Activated CD8-positive, alpha-beta memory T cell treated with anti-CD3 and anti-CD28 coated beads, Interleukin-2, amount 50 U/mL, for 1 hour (primary cell): Measurements from ENCODE around the gene GNB1.

Experiments
- DNase-seq: peaks from one replicate; pipeline ENCODE4 v3.0.0-alpha.2; 2020; ENCODE audit errors: extremely low read depth

The GNB1 gene

DNA sequence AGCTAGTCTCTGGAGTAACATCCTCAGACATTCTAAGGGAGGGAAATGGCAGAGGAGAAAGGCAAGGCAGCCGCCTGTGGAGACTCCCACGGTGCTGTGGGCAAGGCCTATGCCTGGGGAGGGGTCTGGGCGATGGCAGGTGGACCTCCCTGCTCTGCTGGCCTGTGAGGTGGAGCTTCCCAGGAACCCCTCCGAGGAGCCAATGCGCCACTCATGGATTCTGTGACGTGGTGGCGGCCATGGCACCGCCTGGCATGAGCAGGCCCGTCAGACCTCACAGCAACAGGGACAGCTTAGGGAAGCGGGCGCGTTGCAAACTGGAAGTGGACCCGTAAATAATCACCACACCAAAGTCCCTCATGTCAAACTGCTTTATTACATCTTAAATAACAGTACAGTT, 106.0 kb downstream of the GNB1 start:
- no peak for DNase-seq

GRCh38 chr1:1783320-1783719, 107.6 kb downstream of the GNB1 start:
- no peak for DNase-seq

GRCh38 chr1:1782399-1783221, 108.3 kb downstream of the GNB1 start:
- no peak for DNase-seq

- no peak for DNase-seq
Observed at GRCh38 chr1:1781526-1781903, 109.4 kb downstream of the GNB1 start.

DNA sequence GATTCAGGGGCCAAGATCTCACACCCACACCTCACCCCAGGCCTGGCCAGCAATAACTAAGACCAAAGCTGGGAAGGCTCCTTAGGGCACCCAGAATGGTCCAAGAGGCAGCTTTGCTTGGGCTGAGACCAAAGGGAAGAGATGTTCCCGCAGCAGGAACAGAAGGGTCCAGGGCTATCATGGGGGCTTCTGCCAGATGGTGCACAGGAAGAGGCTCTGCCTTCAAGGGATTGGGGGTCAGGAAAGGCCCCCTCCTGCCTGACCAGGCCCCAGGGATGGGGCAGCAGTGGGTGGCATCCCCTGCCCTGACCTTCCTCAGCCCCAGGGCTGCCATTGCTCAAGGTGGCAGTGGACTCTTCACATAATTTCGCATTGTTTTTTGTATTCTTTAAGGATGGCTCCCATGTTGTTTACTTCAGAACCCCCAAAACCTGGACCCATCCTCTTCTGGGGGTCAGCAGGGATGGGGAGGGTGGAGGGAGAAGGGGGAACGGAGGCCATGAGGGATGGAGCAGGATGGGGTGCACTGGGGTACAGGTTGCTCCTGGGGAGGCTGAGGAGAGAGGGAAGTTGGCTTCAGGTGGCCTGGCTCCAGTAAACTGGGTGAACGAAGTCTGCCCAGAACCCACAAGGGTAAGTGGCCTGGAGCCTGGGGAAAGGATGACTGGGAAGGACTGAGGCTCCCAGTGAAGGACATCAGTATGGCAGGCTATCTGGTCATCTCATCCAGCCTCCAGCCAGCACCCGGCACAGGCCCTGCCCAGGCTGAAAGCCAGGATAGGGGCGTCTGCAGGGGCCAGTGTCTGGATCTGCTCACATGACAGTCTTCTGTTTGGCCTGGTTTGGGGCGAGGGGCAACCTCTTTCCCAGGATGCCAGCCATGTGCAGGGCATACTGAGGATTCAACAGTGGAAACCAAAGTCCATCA, 110.0 kb downstream of the GNB1 start:
- no peak for DNase-seq

DNA sequence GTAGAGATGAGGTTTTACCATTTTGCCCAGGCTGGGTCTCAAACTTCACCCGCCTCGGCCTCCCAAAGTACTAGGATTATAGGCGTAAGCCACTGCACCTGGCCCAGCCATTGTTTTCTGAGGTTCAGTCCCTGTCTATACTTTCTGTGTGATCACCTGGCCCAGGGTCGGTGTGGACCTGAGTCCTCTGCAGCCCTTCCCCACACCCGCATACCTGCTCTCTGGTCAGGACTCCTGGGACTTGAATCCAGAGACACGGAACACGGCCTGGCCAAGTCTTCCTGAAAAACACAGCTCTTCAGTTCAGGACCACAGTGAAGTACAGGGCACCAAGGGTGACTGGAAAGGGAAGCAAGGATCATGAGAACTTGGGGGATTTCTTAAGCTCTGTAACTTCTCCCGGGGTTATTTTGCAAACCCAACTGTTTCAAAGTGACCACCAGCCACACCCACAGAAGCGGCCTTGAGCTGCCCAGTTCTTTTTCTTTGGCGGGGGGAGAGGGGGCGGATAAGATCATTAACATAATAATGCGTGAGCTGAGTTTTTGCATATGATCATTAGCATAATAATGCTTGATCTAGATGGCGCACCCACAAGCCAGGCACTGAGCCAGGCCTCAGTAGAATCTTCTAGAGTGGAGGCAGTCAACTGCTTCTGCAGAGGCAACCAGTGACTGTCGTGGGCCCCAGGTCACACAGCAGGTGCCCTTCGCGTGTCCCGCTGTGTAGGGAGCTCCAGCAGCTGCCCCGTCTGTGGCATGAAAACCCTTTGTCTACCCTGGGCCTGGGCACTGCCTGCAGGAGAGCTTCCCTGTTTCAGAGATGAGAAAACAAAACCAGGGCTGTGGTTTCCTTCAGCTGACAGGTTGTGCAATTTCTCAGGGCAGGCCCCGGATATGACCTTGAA, 110.9 kb downstream of the GNB1 start:
- no peak for DNase-seq

DNA sequence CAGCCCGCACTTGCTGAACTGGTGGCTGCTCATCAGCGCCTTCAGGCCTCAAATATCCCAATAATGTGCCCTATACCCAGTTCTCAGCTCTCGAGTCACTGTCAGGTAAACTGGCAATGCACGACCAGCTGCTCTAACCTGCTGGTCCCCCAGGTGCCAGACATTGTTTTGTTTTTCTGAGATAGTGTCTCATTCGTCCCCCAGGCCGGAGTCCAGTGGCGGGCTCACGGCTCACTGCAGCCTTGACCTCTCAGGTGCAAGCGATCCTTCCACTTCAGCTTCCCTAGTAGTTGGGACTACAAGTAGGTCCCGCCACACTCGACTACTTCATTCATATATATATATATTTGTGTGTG, 111.6 kb downstream of the GNB1 start:
- DNase-seq, result no peak

DNA sequence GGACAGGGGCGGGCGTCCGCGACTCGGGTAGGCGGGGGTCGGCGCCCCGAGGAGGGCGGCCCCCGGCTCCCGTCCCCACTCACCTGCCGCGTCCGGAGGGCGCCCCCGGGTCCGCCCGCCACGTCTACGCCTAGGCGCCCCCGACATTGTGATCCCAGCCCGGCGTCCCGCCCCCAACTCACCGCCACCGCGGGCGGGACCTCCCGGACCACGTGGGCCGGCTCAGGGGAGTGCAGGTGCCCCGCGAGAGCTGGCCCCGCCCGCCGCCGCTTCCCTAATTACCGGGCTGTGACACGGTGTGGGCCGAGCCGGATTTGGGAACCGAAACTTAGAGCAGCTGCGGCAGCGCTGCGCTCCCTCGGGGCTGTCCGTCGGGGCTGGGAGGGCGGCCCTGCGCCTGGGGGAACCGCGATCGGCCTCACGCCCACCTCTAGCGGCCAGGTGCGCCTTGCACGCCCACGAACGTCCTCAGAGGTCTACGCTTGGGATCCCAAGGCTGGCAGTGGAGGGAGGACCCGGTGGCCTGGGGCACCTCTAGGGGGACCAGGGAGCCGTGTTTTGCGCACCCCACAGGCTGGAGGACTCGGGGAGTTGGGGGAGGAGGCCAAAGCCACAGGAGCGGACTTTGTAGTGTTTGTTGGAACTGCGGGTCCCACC, 112.1 kb downstream of the GNB1 start:
- DNase-seq, result peak; percentile 28

GRCh38 chr1:1777950-1778662, 112.8 kb downstream of the GNB1 start, which contains the start of gene NADK:
NADK (minus strand) TSS chr1:1778470; CDS start chr1:1765406, 13,064 bp downstream.
- no peak for DNase-seq

- no peak for DNase-seq
Observed at GRCh38 chr1:1777583-1777899, 113.3 kb downstream of the GNB1 start.

- no peak for DNase-seq
Observed at GRCh38 chr1:1776672-1777582, 114.0 kb downstream of the GNB1 start.

DNA sequence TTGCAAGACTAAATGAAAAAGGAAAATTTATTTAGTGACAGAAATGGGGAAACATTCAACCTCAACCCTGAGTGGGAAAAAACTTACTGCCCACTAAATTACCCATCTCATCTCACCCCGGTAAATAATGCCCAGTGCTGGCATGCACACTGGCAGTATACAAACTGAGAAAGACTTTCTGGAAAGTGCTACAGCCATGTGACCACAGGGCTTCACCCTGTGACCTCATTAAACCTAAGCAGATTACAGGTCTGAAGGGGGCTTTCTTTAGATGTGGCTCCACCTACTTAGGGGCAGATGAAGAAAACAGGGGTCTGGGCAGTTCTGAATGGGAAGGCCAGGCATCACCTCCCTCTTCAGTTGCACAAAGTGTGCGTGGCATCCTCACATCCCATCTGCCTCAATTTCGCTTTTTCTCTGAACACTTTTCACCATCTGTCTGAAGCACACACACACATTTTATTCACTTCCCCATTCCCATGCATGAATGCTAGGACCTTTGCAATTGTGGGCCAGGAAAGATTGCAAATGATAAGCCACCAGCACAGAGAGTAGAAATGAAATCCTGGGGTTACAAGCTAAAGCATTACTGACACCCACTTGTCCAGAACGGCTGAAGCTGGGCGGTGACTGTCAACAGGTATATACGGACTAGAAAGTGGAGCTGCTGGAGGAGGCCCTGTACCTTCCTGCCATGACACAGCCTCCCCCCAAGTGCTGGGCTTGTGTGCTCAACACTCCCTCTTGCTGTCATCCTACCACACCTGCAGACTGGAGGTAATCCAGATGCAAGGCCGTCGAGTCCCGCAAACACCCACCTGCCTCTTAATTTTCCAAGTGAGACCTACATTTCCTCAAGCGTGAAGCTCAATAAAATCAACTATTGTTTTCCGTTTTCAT, 115.3 kb downstream of the GNB1 start:
- DNase-seq, result no peak

DNA sequence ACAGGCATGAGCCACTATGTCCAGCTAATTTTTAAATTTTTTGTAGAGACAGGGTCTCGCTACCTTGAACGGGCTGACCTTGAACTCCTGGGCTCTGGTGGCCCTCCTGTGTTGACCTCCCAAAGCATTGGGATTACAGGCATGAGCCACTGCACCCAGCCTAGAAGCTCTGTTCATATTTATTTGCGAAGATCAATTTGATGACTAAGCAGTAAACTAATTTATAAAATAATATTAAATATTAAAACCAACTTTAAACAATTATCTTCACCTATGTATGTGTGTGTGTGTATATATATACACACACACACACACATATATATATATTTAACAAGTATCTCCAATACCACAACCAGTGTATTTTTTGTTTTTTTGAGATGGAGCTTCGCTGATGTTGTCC, 117.0 kb downstream of the GNB1 start:
- DNase-seq, result no peak

- no peak for DNase-seq
Observed at GRCh38 chr1:1771096-1771495, 119.8 kb downstream of the GNB1 start.

GRCh38 chr1:1770102-1770501, 120.8 kb downstream of the GNB1 start:
- no peak for DNase-seq

- DNase-seq, result no peak
Observed at GRCh38 chr1:1768249-1768992, 122.5 kb downstream of the GNB1 start.

- no peak for DNase-seq
Observed at GRCh38 chr1:1764876-1765470, 125.9 kb downstream of the GNB1 start.
